Measurements from ENCODE around the gene PPIF. TPM values are rescaled to one million over a fixed set of nuclear protein-coding genes. Genes with fewer than 3 reads are reported as not detected.

The PPIF gene
- total and polyA plus RNA-seq, 2 of the 13 experiments (the other 11 are each of a cell fraction or from before 2014, with no cell fraction given) = 147 to 157 TPM

GRCh38 chr10:79372871-79373270, 25.6 kb downstream of the PPIF start:
- no peak for FAIRE-seq
- Histone ChIP-seq H3K36me3 (replicated peaks in 1 of 2; ENCODE audit: control insufficient read depth in 1 of 2, insufficient read depth in 2 of 2, low read length in 2 of 2) (no peaks in the 10 kb centered on the region), H3K4me3 (replicated peaks in 1 of 3; ENCODE audit: insufficient read depth in 1 of 3, low read depth in 2 of 3, low read length in 3 of 3) (no peak overlapping the region), H3K4me2 (ENCODE audit: low read depth, low read length) (no peak overlapping the region), H3K27ac (ENCODE audit: extremely low read length, insufficient read depth, low read length) (no peak overlapping the region), H3K9me3 (ENCODE audit: low read length) (no peaks in the 10 kb centered on the region), H3K79me2 (ENCODE audit: insufficient read depth, low read length) (no peaks in the 10 kb centered on the region), H3K4me1 (ENCODE audit: insufficient read depth, low read length) (peaks cover 25% of the 10 kb centered on the region), H3K27me3 (ENCODE audit: control insufficient read depth in 1 of 2, insufficient read depth in 2 of 2, low read length in 2 of 2) (no peaks in the 10 kb centered on the region), H4K20me1 (ENCODE audit: insufficient read depth, low read length) (no peaks in the 10 kb centered on the region), H2AFZ (ENCODE audit: low read length) (no peak overlapping the region), H3K9ac (ENCODE audit: insufficient read depth, low read depth, low read length) (no peak overlapping the region)
- BruUV-seq (replicated peaks) = no TSS peak
- no peak for DNase-seq (ENCODE audit: low spot score)
- ChIA-PET POLR2A (no interaction called here), CTCF (ENCODE audit: low intra/inter-chr PET ratio, low total read pairs) (no interaction called here)
- intact Hi-C loops (cut with micrococcal nuclease; ENCODE audit: unreplicated experiment) (no loop called here), in situ Hi-C loops (cut with HindIII; ENCODE audit: extremely low pct_ligation_motif_present, low pct_unique_long_range_greater_than_20kb) (no loop called here)
- ATAC-seq = no peak
- 45% methylated on average over 4 of the region's 4 CpGs for WGBS (ENCODE audit: low lambda C conversion rate)
- TF ChIP-seq, protein P1, sequence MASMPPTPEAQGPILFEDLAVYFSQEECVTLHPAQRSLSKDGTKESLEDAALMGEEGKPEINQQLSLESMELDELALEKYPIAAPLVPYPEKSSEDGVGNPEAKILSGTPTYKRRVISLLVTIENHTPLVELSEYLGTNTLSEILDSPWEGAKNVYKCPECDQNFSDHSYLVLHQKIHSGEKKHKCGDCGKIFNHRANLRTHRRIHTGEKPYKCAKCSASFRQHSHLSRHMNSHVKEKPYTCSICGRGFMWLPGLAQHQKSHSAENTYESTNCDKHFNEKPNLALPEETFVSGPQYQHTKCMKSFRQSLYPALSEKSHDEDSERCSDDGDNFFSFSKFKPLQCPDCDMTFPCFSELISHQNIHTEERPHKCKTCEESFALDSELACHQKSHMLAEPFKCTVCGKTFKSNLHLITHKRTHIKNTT (CRISPR knock-in tag; IDR thresholded peaks at IDR 0.05) = no peak
- TF ChIP-seq, protein P2, sequence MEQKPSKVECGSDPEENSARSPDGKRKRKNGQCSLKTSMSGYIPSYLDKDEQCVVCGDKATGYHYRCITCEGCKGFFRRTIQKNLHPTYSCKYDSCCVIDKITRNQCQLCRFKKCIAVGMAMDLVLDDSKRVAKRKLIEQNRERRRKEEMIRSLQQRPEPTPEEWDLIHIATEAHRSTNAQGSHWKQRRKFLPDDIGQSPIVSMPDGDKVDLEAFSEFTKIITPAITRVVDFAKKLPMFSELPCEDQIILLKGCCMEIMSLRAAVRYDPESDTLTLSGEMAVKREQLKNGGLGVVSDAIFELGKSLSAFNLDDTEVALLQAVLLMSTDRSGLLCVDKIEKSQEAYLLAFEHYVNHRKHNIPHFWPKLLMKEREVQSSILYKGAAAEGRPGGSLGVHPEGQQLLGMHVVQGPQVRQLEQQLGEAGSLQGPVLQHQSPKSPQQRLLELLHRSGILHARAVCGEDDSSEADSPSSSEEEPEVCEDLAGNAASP (CRISPR knock-in tag; IDR thresholded peaks at IDR 0.05; ENCODE audit: borderline replicate concordance) = no peak
- TF ChIP-seq POLR2AphosphoS5 (IDR thresholded peaks at IDR 0.05; ENCODE audit: low read depth, low read length) = no peak
- no peak for TF ChIP-seq MYNN (CRISPR knock-in tag; IDR thresholded peaks at IDR 0.05; ENCODE audit: low read depth)
- no peak for TF ChIP-seq ZNF180 (CRISPR knock-in tag; IDR thresholded peaks at IDR 0.05; ENCODE audit: borderline replicate concordance, low read depth)
- no peak for TF ChIP-seq CCAR2 (optimal IDR thresholded peaks at IDR 0.05; ENCODE audit: low read depth, low read length)
- TF ChIP-seq RXRA (CRISPR knock-in tag; IDR thresholded peaks at IDR 0.05) = no peak
- TF ChIP-seq NCOR1 (IDR thresholded peaks at IDR 0.05; ENCODE audit: borderline replicate concordance, low read length) = no peak
- TF ChIP-seq ZNF569 (CRISPR knock-in tag; IDR thresholded peaks at IDR 0.05; ENCODE audit: borderline replicate concordance) = no peak
- no peak for TF ChIP-seq ZNF703 (CRISPR knock-in tag; IDR thresholded peaks at IDR 0.05; ENCODE audit: borderline replicate concordance)
- TF ChIP-seq ZNF280D (CRISPR knock-in tag; IDR thresholded peaks at IDR 0.05) = no peak
- TF ChIP-seq ZBTB42 (CRISPR knock-in tag; IDR thresholded peaks at IDR 0.05) = no peak
- no peak for TF ChIP-seq ZNF468 (CRISPR knock-in tag; IDR thresholded peaks at IDR 0.05)
- TF ChIP-seq TEAD2 (CRISPR knock-in tag; IDR thresholded peaks at IDR 0.05) = no peak
- TF ChIP-seq ZNF704 (CRISPR knock-in tag; IDR thresholded peaks at IDR 0.05; ENCODE audit: borderline replicate concordance) = no peak
- TF ChIP-seq RFXAP (CRISPR knock-in tag; IDR thresholded peaks at IDR 0.05; ENCODE audit: borderline replicate concordance) = no peak
- TF ChIP-seq, protein P3, sequence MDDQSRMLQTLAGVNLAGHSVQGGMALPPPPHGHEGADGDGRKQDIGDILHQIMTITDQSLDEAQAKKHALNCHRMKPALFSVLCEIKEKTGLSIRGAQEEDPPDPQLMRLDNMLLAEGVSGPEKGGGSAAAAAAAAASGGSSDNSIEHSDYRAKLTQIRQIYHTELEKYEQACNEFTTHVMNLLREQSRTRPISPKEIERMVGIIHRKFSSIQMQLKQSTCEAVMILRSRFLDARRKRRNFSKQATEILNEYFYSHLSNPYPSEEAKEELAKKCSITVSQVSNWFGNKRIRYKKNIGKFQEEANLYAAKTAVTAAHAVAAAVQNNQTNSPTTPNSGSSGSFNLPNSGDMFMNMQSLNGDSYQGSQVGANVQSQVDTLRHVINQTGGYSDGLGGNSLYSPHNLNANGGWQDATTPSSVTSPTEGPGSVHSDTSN (CRISPR knock-in tag; IDR thresholded peaks at IDR 0.05; ENCODE audit: borderline replicate concordance) = no peak
- no peak for TF ChIP-seq MLLT10 (CRISPR knock-in tag; IDR thresholded peaks at IDR 0.05)

All from HepG2 (cell line).